Measurements from ENCODE around the gene PTX4. TPM values are rescaled to one million over a fixed set of nuclear protein-coding genes. Genes with fewer than 3 reads are reported as not detected.

The PTX4 gene
- total and polyA plus RNA-seq, 2 donors (not counting 3 experiments of a cell fraction or from before 2014, with no cell fraction given) = 0.31 TPM; not detected in 1

DNA sequence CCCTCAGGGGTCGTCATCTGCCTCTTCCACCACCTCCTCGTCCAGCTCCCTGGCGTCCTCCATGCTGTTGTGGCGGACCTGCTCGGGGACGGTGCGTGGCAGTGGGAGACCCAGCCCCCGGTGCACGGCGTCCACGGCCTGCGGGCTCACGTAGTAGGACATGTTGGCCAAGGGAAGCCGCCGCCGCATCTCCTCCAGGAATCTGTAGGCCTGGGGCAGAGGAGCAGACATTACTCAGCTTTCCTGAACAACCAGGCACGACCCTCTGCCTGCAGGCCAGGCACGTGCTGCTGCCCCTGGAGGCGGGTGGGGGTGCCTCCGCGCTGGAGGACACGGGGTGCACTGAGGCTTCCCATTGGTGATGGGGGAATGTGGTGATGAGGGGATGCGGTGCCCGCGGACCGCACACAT lies 22.2 kb upstream of the PTX4 start:
- dilution Hi-C loops (cut with MboI; ENCODE audit: extremely low pct_ligation_motif_present, low sequenced_read_pairs) (no loop called here), intact Hi-C loops (cut with micrococcal nuclease) (no loop called here)
- Histone ChIP-seq H3K27me3 (ENCODE audit: control insufficient read depth in 2 of 2, insufficient read depth in 2 of 2, low read length in 2 of 2) (no peaks in the 10 kb centered on the region), H3K79me2 (ENCODE audit: control insufficient read depth, insufficient read depth, low read length) (no peaks in the 10 kb centered on the region), H3K27ac (ENCODE audit: insufficient read depth, low read depth, low read length) (no peak overlapping the region), H3K4me1 (ENCODE audit: control insufficient read depth, extremely low read depth, insufficient read depth, low read length) (peaks cover 12% of the 10 kb centered on the region), H3K9ac (replicated peaks; ENCODE audit: extremely low read depth, insufficient read depth, low read length) (no peak overlapping the region), H3K36me3 (ENCODE audit: control insufficient read depth in 2 of 2, extremely low read depth in 1 of 2, insufficient read depth in 2 of 2, low read length in 2 of 2) (peaks cover 5 to 11% of the 10 kb centered on the region in 2 experiments), H3K9me3 (replicated peaks; ENCODE audit: control insufficient read depth, insufficient read depth, low read length) (no peaks in the 10 kb centered on the region), H2AFZ (ENCODE audit: low read depth, low read length) (no peak overlapping the region), H3K4me2 (ENCODE audit: insufficient read depth, low read length) (no peak overlapping the region), H3K9me1 (replicated peaks; ENCODE audit: control insufficient read depth, extremely low read depth, insufficient read depth, low read length) (no peaks in the 10 kb centered on the region), H4K20me1 (replicated peaks; ENCODE audit: control insufficient read depth, extremely low read depth, insufficient read depth, low read length) (no peaks in the 10 kb centered on the region), H3K4me3 (replicated peaks in 1 of 3; ENCODE audit: insufficient read depth in 1 of 3, low read depth in 1 of 3, low read length in 3 of 3) (no peak overlapping the region)
- TF ChIP-seq JUN (IDR thresholded peaks at IDR 0.05; ENCODE audit: borderline replicate concordance, insufficient read depth, insufficient read length, low read depth) = no peak
- no peak for TF ChIP-seq EZH2 (IDR thresholded peaks at IDR 0.05; ENCODE audit: borderline replicate concordance, low read depth, low read length, severe bottlenecking)
- TF ChIP-seq CTCF (IDR thresholded peaks at IDR 0.05; ENCODE audit: extremely low read depth in 1 of 2, insufficient read depth in 1 of 2, low read depth in 1 of 2, low read length in 2 of 2) = no peak
- no peak for DNase-seq (ENCODE audit: low read depth, low spot score)
- ChIA-PET CTCF (no interaction called here), POLR2A (interaction anchor here (0.6 kb wide), 1 partner anchor 13 kb away, joined by 6 read pairs; no protein-coding TSS in a partner anchor)
- FAIRE-seq = no peak
- no TSS peak for BruUV-seq (replicated peaks)

- Histone ChIP-seq H3K4me3 (replicated peaks in 1 of 3; ENCODE audit: insufficient read depth in 1 of 3, low read depth in 1 of 3, low read length in 3 of 3) (no peak overlapping the region), H3K9me3 (replicated peaks; ENCODE audit: control insufficient read depth, insufficient read depth, low read length) (no peaks in the 10 kb centered on the region), H3K4me1 (ENCODE audit: control insufficient read depth, extremely low read depth, insufficient read depth, low read length) (peaks cover 12% of the 10 kb centered on the region), H3K9me1 (replicated peaks; ENCODE audit: control insufficient read depth, extremely low read depth, insufficient read depth, low read length) (no peaks in the 10 kb centered on the region), H4K20me1 (replicated peaks; ENCODE audit: control insufficient read depth, extremely low read depth, insufficient read depth, low read length) (no peaks in the 10 kb centered on the region), H3K36me3 (ENCODE audit: control insufficient read depth in 2 of 2, extremely low read depth in 1 of 2, insufficient read depth in 2 of 2, low read length in 2 of 2) (peaks cover 5 to 13% of the 10 kb centered on the region in 2 experiments), H3K27ac (ENCODE audit: insufficient read depth, low read depth, low read length) (no peak overlapping the region), H3K9ac (replicated peaks; ENCODE audit: extremely low read depth, insufficient read depth, low read length) (no peak overlapping the region), H3K27me3 (ENCODE audit: control insufficient read depth in 2 of 2, insufficient read depth in 2 of 2, low read length in 2 of 2) (no peaks in the 10 kb centered on the region), H2AFZ (ENCODE audit: low read depth, low read length) (no peak overlapping the region), H3K79me2 (ENCODE audit: control insufficient read depth, insufficient read depth, low read length) (no peaks in the 10 kb centered on the region), H3K4me2 (ENCODE audit: insufficient read depth, low read length) (no peak overlapping the region)
- FAIRE-seq = no peak
- dilution Hi-C loops (cut with MboI; ENCODE audit: extremely low pct_ligation_motif_present, low sequenced_read_pairs) = no loop called here
- no peak for DNase-seq (ENCODE audit: low read depth, low spot score)
- BruUV-seq (replicated peaks) = no TSS peak
- no peak for TF ChIP-seq POLR2A (IDR thresholded peaks at IDR 0.05; ENCODE audit: low read depth, low read length)
- TF ChIP-seq MYC (IDR thresholded peaks at IDR 0.05; ENCODE audit: low read depth, low read length) = no peak
- TF ChIP-seq EZH2 (IDR thresholded peaks at IDR 0.05; ENCODE audit: borderline replicate concordance, low read depth, low read length, severe bottlenecking) = no peak
- TF ChIP-seq GATA2 (IDR thresholded peaks at IDR 0.05; ENCODE audit: insufficient read depth, insufficient read length, low read depth, low read length) = no peak
- TF ChIP-seq POLR2AphosphoS5 (IDR thresholded peaks at IDR 0.05; ENCODE audit: insufficient read depth, low read depth, low read length) = no peak
- intact Hi-C loops (cut with micrococcal nuclease) = no loop called here
- ChIA-PET CTCF (no interaction called here), POLR2A (no interaction called here)
These were observed 21.5 kb upstream of the PTX4 start for GRCh38 chr16:1510272-1510671.

Measured in endothelial cell of umbilical vein (primary cell).